Cardiac septum (tissue), 1 donor: ENCODE results near the gene UGT1A10. TPM values are rescaled to one million over a fixed set of nuclear protein-coding genes. Genes with fewer than 3 reads are reported as not detected.

Experiments
- DNase-seq: peaks from one replicate; pipeline ENCODE4 v3.0.0-alpha.2; 2020; ENCODE audit warnings: low spot score
- intact Hi-C: fragments of 100-400 bp; cut with DNase I; formaldehyde crosslinking; loops from one replicate; pipeline ENCODE4 v1.14.0; 2022
- total RNA-seq: library from RNA; stranded (reverse); fragmentation: NEBNext Ultra II Directional; extraction: Animal tissue kit (Norgen Biotek cat#: 25700); gene quantifications from one replicate; pipeline ENCODE4 v1.2.1, GENCODE V29; 2021
- donor health status: DM: no; HTN: no; CAD: no.

The UGT1A10 gene
- total RNA-seq, 1 donor from 2014 or later = not detected

- intact Hi-C loops = no loop called here
- no peak for DNase-seq
Observed at GRCh38 chr2:233761040-233761769, 125.0 kb downstream of the UGT1A10 start.

- no peak for DNase-seq
- intact Hi-C loops = no loop called here
Observed at GRCh38 chr2:233764264-233764663, 128.0 kb downstream of the UGT1A10 start.

GRCh38 chr2:233764761-233765160 lies 128.5 kb downstream of the UGT1A10 start:
- intact Hi-C loops = no loop called here
- no peak for DNase-seq

- DNase-seq = no peak
- intact Hi-C loops = no loop called here
Observed at GRCh38 chr2:233766416-233766815, 130.2 kb downstream of the UGT1A10 start.

GRCh38 chr2:233768076-233768475 lies 131.8 kb downstream of the UGT1A10 start:
- intact Hi-C loops = no loop called here
- DNase-seq = no peak

- no peak for DNase-seq
- intact Hi-C loops = no loop called here
Observed at GRCh38 chr2:233769260-233769659, 133.0 kb downstream of the UGT1A10 start.

GRCh38 chr2:233772153-233772552 lies 135.9 kb downstream of the UGT1A10 start:
- intact Hi-C loops = no loop called here
- no peak for DNase-seq

GRCh38 chr2:233772583-233772982 lies 136.3 kb downstream of the UGT1A10 start:
- intact Hi-C loops = no loop called here

GRCh38 chr2:233773854-233774253 lies 137.6 kb downstream of the UGT1A10 start:
- DNase-seq = no peak
- intact Hi-C loops = no loop called here

More at GRCh38 chr2:233772583-233772982, 136.3 kb downstream of the UGT1A10 start:
- DNase-seq = no peak

- intact Hi-C loops = no loop called here
- DNase-seq = no peak
Observed at GRCh38 chr2:233775414-233775813, 139.2 kb downstream of the UGT1A10 start.

- no peak for DNase-seq
- intact Hi-C loops = no loop called here
Observed at GRCh38 chr2:233778030-233778429, 141.8 kb downstream of the UGT1A10 start, which contains the start of gene MROH2A. TSS of gene MROH2A (plus strand) at chr2:233778330. CDS start at chr2:233779359, 1,029 bp downstream.

- DNase-seq = no peak
- intact Hi-C loops = no loop called here
Observed at GRCh38 chr2:233779722-233780121, 143.5 kb downstream of the UGT1A10 start.

GRCh38 chr2:233780771-233781170 lies 144.5 kb downstream of the UGT1A10 start:
- intact Hi-C loops = no loop called here
- DNase-seq = no peak

GRCh38 chr2:233789554-233789953 lies 153.3 kb downstream of the UGT1A10 start:
- intact Hi-C loops = no loop called here
- DNase-seq = no peak

- intact Hi-C loops = no loop called here
- DNase-seq = no peak
Observed at GRCh38 chr2:233791151-233791882, 155.1 kb downstream of the UGT1A10 start.

GRCh38 chr2:233791883-233792329 lies 155.7 kb downstream of the UGT1A10 start:
- intact Hi-C loops = no loop called here
- DNase-seq = no peak

- intact Hi-C loops = no loop called here
- no peak for DNase-seq
Observed at GRCh38 chr2:233792720-233793119, 156.5 kb downstream of the UGT1A10 start.

- intact Hi-C loops = no loop called here
- no peak for DNase-seq
Observed at GRCh38 chr2:233793465-233794127, 157.3 kb downstream of the UGT1A10 start.

- intact Hi-C loops = no loop called here
Observed at GRCh38 chr2:233794128-233794658, 157.9 kb downstream of the UGT1A10 start.

GRCh38 chr2:233795735-233796171 lies 159.5 kb downstream of the UGT1A10 start:
- DNase-seq = no peak
- intact Hi-C loops = no loop called here

More at GRCh38 chr2:233794128-233794658, 157.9 kb downstream of the UGT1A10 start:
- DNase-seq = no peak
